IMR-90 (cell line): ENCODE data around the gene IL15RA. TPM values are rescaled to one million over a fixed set of nuclear protein-coding genes. Genes with fewer than 3 reads are reported as not detected.

ENCODE experiments used
- ATAC-seq: fragments of 200-7000 bp; cut with Tn5 transposase; 2 replicates; pipeline ENCODE4 v1.9.1; 2020; ENCODE audit warnings: low read depth, mild to moderate bottlenecking, moderate library complexity
- BruUV-seq: library from RNA; stranded (reverse); fragments of 400-500 nt; replicated peaks from 2 replicates; lab custom pipeline; 2021; lab: Mats Ljungman, UMichigan
- CTCF ChIA-PET: fragments of 300-600 bp; formaldehyde crosslinking; extraction: SDS; loops from one replicate; lab custom pipeline; 2021; ENCODE audit warnings: antibody characterized with exemption; lab: Yijun Ruan, JAX
- POLR2A ChIA-PET: fragments of 300-600 bp; sonication (Branson Sonifier 250); formaldehyde crosslinking; loops from one replicate; lab custom pipeline; 2022; ENCODE audit warnings: antibody characterized with exemption; ENCODE audit not compliant: unreplicated experiment; lab: Charles Lee
- DNase-seq: peaks from one replicate; pipeline ENCODE4 v3.0.0; 2013
- H2AFZ ChIP-seq: replicated peaks from 2 replicates; pipeline ENCODE3; 2013; ENCODE audit warnings: low read length, mild to moderate bottlenecking; ENCODE audit not compliant: poor library complexity
- H2AK5ac ChIP-seq: 2 replicates; pipeline ENCODE4 v1.6.1; 2013; ENCODE audit warnings: low read depth, low read length, inconsistent platforms
- H2AK9ac ChIP-seq: replicated peaks from 2 replicates; pipeline ENCODE3; 2013; ENCODE audit warnings: mild to moderate bottlenecking, low read depth, low read length, moderate library complexity; ENCODE audit not compliant: poor library complexity
- H2BK120ac ChIP-seq: 2 replicates; pipeline ENCODE4 v1.6.1; 2013; ENCODE audit warnings: low read depth, low read length, inconsistent platforms
- H2BK15ac ChIP-seq: 3 replicates; pipeline ENCODE4 v1.6.1; 2013; ENCODE audit warnings: low read depth, low read length, inconsistent platforms
- H2BK20ac ChIP-seq: 2 replicates; pipeline ENCODE4 v1.6.1; 2013; ENCODE audit warnings: low read depth, mild to moderate bottlenecking, inconsistent platforms, low read length, moderate library complexity
- H2BK5ac ChIP-seq: 2 replicates; pipeline ENCODE4 v1.6.1; 2013; ENCODE audit warnings: mild to moderate bottlenecking, low read depth, low read length, inconsistent platforms; ENCODE audit not compliant: poor library complexity, severe bottlenecking
- H3K14ac ChIP-seq: replicated peaks from 2 replicates; pipeline ENCODE4 v1.6.1; 2013; ENCODE audit warnings: low read depth, low read length, inconsistent platforms
- H3K18ac ChIP-seq: 2 replicates; pipeline ENCODE4 v1.6.1; 2013; ENCODE audit warnings: low read depth, low read length, control low read depth
- H3K23ac ChIP-seq: 2 replicates; pipeline ENCODE4 v1.6.1; 2013; ENCODE audit warnings: low read depth, low read length, inconsistent platforms
- H3K27ac ChIP-seq: 2 replicates; pipeline ENCODE4 v1.5.1; 2013; ENCODE audit warnings: mild to moderate bottlenecking, control low read depth, low read length; ENCODE audit not compliant: insufficient read depth
- H3K27me3 ChIP-seq: 2 replicates; pipeline ENCODE4 v1.6.1; 2013; ENCODE audit warnings: low read length; ENCODE audit not compliant: control insufficient read depth, insufficient read depth
- H3K36me3 ChIP-seq: 2 replicates; pipeline ENCODE4 v1.6.1; 2013; ENCODE audit warnings: low read length, mixed read lengths; ENCODE audit not compliant: control insufficient read depth, insufficient read depth
- H3K4ac ChIP-seq: 2 replicates; pipeline ENCODE4 v1.6.1; 2013; ENCODE audit warnings: low read depth, low read length, inconsistent platforms
- H3K4me1 ChIP-seq: 2 replicates; pipeline ENCODE4 v1.6.1; 2013; ENCODE audit warnings: low read length, mixed read lengths; ENCODE audit not compliant: control insufficient read depth, insufficient read depth
- H3K4me2 ChIP-seq: 2 replicates; pipeline ENCODE4 v1.6.1; 2013; ENCODE audit warnings: low read depth, mild to moderate bottlenecking, control low read depth, low read length, moderate library complexity
- H3K4me3 ChIP-seq: 2 replicates; pipeline ENCODE4 v1.5.1; 2013; ENCODE audit warnings: low read depth, mild to moderate bottlenecking, control low read depth, low read length, moderate library complexity; ENCODE audit not compliant: insufficient read depth
- H3K56ac ChIP-seq: 2 replicates; pipeline ENCODE4 v1.6.1; 2013; ENCODE audit warnings: low read length, inconsistent platforms; ENCODE audit not compliant: insufficient read depth; ENCODE audit errors: extremely low read depth
- H3K79me1 ChIP-seq, 2 experiments: 2 replicates each; pipeline ENCODE4 v1.6.1; 2013; ENCODE audit warnings: low read length in 2 of 2, inconsistent platforms in 1 of 2, low read depth in 1 of 2
- H3K9ac ChIP-seq: 2 replicates; pipeline ENCODE4 v1.6.1; 2013; ENCODE audit warnings: low read depth, low read length, control low read depth
- H3K9me1 ChIP-seq: 2 replicates; pipeline ENCODE4 v1.6.1; 2013; ENCODE audit warnings: low read length, inconsistent platforms; ENCODE audit not compliant: insufficient read depth
- H3K9me3 ChIP-seq: 2 replicates; pipeline ENCODE4 v1.6.1; 2013; ENCODE audit warnings: low read length; ENCODE audit not compliant: control insufficient read depth, insufficient read depth
- H4K20me1 ChIP-seq: 2 replicates; pipeline ENCODE4 v1.6.1; 2013; ENCODE audit warnings: low read length, inconsistent platforms; ENCODE audit not compliant: insufficient read depth
- H4K5ac ChIP-seq: 2 replicates; pipeline ENCODE4 v1.6.1; 2013; ENCODE audit warnings: mild to moderate bottlenecking, low read depth, low read length, control low read depth
- H4K8ac ChIP-seq, 2 experiments: 2 replicates each; pipeline ENCODE4 v1.6.1; 2013; ENCODE audit warnings: low read depth in 2 of 2, low read length in 2 of 2, control low read depth in 1 of 2, inconsistent platforms in 1 of 2
- H4K91ac ChIP-seq: 2 replicates; pipeline ENCODE4 v1.6.1; 2013; ENCODE audit warnings: low read depth, low read length, inconsistent platforms; ENCODE audit not compliant: insufficient read depth
- ELK1 ChIP-seq: fragments of 150-350 bp; IDR thresholded peaks from 2 replicates; pipeline ENCODE4 v1.6.1; 2016; ENCODE audit warnings: low read depth, mild to moderate bottlenecking, low read length, moderate library complexity, borderline replicate concordance
- FOS ChIP-seq: fragments of 150-350 bp; IDR thresholded peaks from 2 replicates; pipeline ENCODE4 v1.6.1; 2016; ENCODE audit warnings: low read depth, low read length
- RCOR1 ChIP-seq: IDR thresholded peaks from 2 replicates; pipeline ENCODE4 v1.6.1; 2012; ENCODE audit warnings: mild to moderate bottlenecking, low read length, improper control_type of control experiment; ENCODE audit not compliant: insufficient replicate concordance
- WGBS, 2 experiments: methylation state at CpG; one replicate each; pipeline versions ENCODE4 v1.1.5 to v1.1.7; 2013; ENCODE audit warnings: missing lambda C conversion rate in 2 of 2; ENCODE audit not compliant: insufficient read length in 1 of 2; ENCODE audit errors: extremely low coverage in 2 of 2; 5-methylcytosine and 5-hydroxymethylcytosine counted together
- dilution Hi-C: fragments of 300-500 bp; cut with HindIII; formaldehyde crosslinking; loops from one replicate; pipeline ENCODE4 v1.14.3; 2018; ENCODE audit warnings: low sequenced_read_pairs; ENCODE audit not compliant: unreplicated experiment
- in situ Hi-C: fragments of 300-500 bp; cut with MboI; formaldehyde crosslinking; loops from 3 replicates; pipeline ENCODE4 v1.14.3; 2019; ENCODE audit warnings: low sequenced_read_pairs, inconsistent platforms, mixed read lengths
- intact Hi-C: fragments of 100-400 bp; cut with micrococcal nuclease; formaldehyde crosslinking; loops from 2 replicates; pipeline ENCODE4 v1.10.0; 2022
- polyA plus RNA-seq, 3 experiments: library from polyadenylated mRNA; depleted of rRNA; stranded (reverse); fragments of >200 nt; gene quantifications; 2 replicates each; pipeline ENCODE4 v1.2.3, GENCODE V29; 2012; ENCODE audit warnings: low replicate concordance in 1 of 3
- total RNA-seq: library from RNA; depleted of rRNA; stranded (reverse); fragments of >200 nt; gene quantifications from 2 replicates; pipeline ENCODE4 v1.2.3, GENCODE V29; 2012

The IL15RA gene
- total and polyA plus RNA-seq, 2 of the 4 experiments (the other 2 are of a cell fraction) = 2.0 to 7.6 TPM

GRCh38 chr10:6024334-6024682 is 47.0 kb upstream of the IL15RA start:
- Histone ChIP-seq H2BK20ac (no peak overlapping the region), H2AK9ac (no peak overlapping the region), H3K27ac (no peak overlapping the region), H3K4ac (no peak overlapping the region), H4K5ac (no peak overlapping the region), H4K20me1 (no peaks in the 10 kb centered on the region), H4K8ac (no peak overlapping the region), H3K18ac (no peak overlapping the region), H2BK120ac (no peak overlapping the region), H3K36me3 (no peaks in the 10 kb centered on the region), H2BK15ac (no peak overlapping the region), H3K4me3 (no peak overlapping the region), H2AK5ac (no peak overlapping the region), H2BK5ac (no peak overlapping the region), H2AFZ (no peak overlapping the region), H3K56ac (no peak overlapping the region), H3K79me1 (no peaks in the 10 kb centered on the region), H3K4me2 (no peak overlapping the region), H3K23ac (no peak overlapping the region), H3K9me1 (no peaks in the 10 kb centered on the region; the same call in 1 of the 2 replicates), H3K9me3 (no peaks in the 10 kb centered on the region), H3K27me3 (peaks cover 18% of the 10 kb centered on the region), H4K91ac (no peak overlapping the region), H3K14ac (no peak overlapping the region), H3K9ac (no peak overlapping the region), H3K4me1 (no peaks in the 10 kb centered on the region; the same call in 1 of the 2 replicates)
- WGBS, 2 experiments = 59% methylated on average over 5 of the region's 10 CpGs; no CpG with 5 or more reads in 1 of the 2 experiments
- CTCF ChIA-PET = no interaction called here
- POLR2A ChIA-PET = no interaction called here
- no peak for DNase-seq
- no TSS peak for BruUV-seq
- ATAC-seq = no peak
- dilution Hi-C loops = no loop called here
- no peak for TF ChIP-seq FOS
- TF ChIP-seq RCOR1 = no peak
- no peak for TF ChIP-seq ELK1
- in situ Hi-C loops = no loop called here
- intact Hi-C loops = no loop called here
